ENCODE data around the gene RNF17. TPM values are rescaled to one million over a fixed set of nuclear protein-coding genes. Genes with fewer than 3 reads are reported as not detected.

The RNF17 gene
- total RNA-seq, 1 experiment from 2014 or later = not detected

GRCh38 chr13:24738366-24738847, 25.6 kb upstream of the RNF17 start:
- H3K27ac ChIP-seq (ENCODE audit: low read depth, low read length) = no peak overlapping the region
- ChIA-PET RAD21 (ENCODE audit: low non-redundant PET in 1 of 2, low total read pairs in 2 of 2, uncharacterized antibody in 2 of 2, unreplicated experiment in 2 of 2) (interaction anchor here in 1 of 2 experiments (0.5 kb wide), 1 partner anchor 258 kb away, joined by 5 read pairs; no protein-coding TSS in a partner anchor), POLR2A (no interaction called here), CTCF (no interaction called here)
- DNase-seq (ENCODE audit: low read depth, low spot score) (no peak), ATAC-seq (no peak)
- no peak overlapping the region for H2AFZ ChIP-seq (ENCODE audit: low read depth, low read length, poor library complexity, severe bottlenecking)
- H3K9me3 ChIP-seq (ENCODE audit: control insufficient read depth in 1 of 2, insufficient read depth in 1 of 2, low read depth in 1 of 2, low read length in 2 of 2) = no peaks in the 10 kb centered on the region
- H4K20me1 ChIP-seq (ENCODE audit: insufficient read depth) = no peaks in the 10 kb centered on the region
- TF ChIP-seq POLR2A (IDR thresholded peaks at IDR 0.05; ENCODE audit: borderline replicate concordance, extremely low read depth, insufficient read depth, insufficient read length) = no peak
- no peaks in the 10 kb centered on the region for H3K36me3 ChIP-seq (ENCODE audit: control insufficient read depth in 1 of 2, insufficient read depth in 2 of 2, low read length in 2 of 2)
- H3K4me1 ChIP-seq (ENCODE audit: control insufficient read depth in 1 of 2, insufficient read depth in 2 of 2, low read length in 2 of 2) = peaks cover 0 to 7% of the 10 kb centered on the region in 2 experiments; a peak in 1 of 4 replicates
- H3K9me2 ChIP-seq (ENCODE audit: insufficient read depth) = no peaks in the 10 kb centered on the region
- BruUV-seq (replicated peaks) = no TSS peak
- no peak overlapping the region for H3K4me2 ChIP-seq (ENCODE audit: low read length)
- no peaks in the 10 kb centered on the region for H3K27me3 ChIP-seq (ENCODE audit: insufficient read depth, low read length)
- no peaks in the 10 kb centered on the region for H3K79me2 ChIP-seq (ENCODE audit: insufficient read depth, low read length)
- intact Hi-C loops (cut with micrococcal nuclease) = no loop called here
- no peak overlapping the region for H3K4me3 ChIP-seq (replicated peaks in 1 of 2; ENCODE audit: low read depth in 1 of 2, low read length in 2 of 2)
- H3K9ac ChIP-seq (ENCODE audit: low read length) = no peak overlapping the region

GRCh38 chr13:24740014-24740890, 23.7 kb upstream of the RNF17 start:
- no peak for TF ChIP-seq ZFX (IDR thresholded peaks at IDR 0.05)
- no peak for TF ChIP-seq EZH2 (IDR thresholded peaks at IDR 0.05)
- no peak for TF ChIP-seq POLR2AphosphoS5 (IDR thresholded peaks at IDR 0.05; ENCODE audit: low read depth, low read length)
- TF ChIP-seq YY1 (IDR thresholded peaks at IDR 0.05; ENCODE audit: extremely low read depth, insufficient replicate concordance, low read depth, low read length) = no peak
- TF ChIP-seq SIN3A (IDR thresholded peaks at IDR 0.05; ENCODE audit: low read depth) = no peak
- no peak for TF ChIP-seq SRF (IDR thresholded peaks at IDR 0.05; ENCODE audit: low read depth)
- no peak for TF ChIP-seq TCF7L2 (IDR thresholded peaks at IDR 0.05; ENCODE audit: borderline replicate concordance, extremely low read depth, insufficient read depth, insufficient read length)
- TF ChIP-seq CBX3 (IDR thresholded peaks at IDR 0.05; ENCODE audit: low read depth) = no peak
- no peak for TF ChIP-seq ZNF274 (IDR thresholded peaks at IDR 0.05; ENCODE audit: low read depth, low read length)
- TF ChIP-seq RAD21 (IDR thresholded peaks at IDR 0.05; ENCODE audit: low read depth) = no peak
- no peak for TF ChIP-seq SP1 (IDR thresholded peaks at IDR 0.05; ENCODE audit: low read depth)
- TF ChIP-seq MAX (IDR thresholded peaks at IDR 0.05) = no peak
- TF ChIP-seq EZH2phosphoT487 (IDR thresholded peaks at IDR 0.05; ENCODE audit: borderline replicate concordance) = no peak
- no peak for TF ChIP-seq POLR2A (IDR thresholded peaks at IDR 0.05; ENCODE audit: borderline replicate concordance, extremely low read depth, insufficient read depth, insufficient read length)
- no peak for TF ChIP-seq CEBPB (IDR thresholded peaks at IDR 0.05; ENCODE audit: low read depth)
- no peak for TF ChIP-seq ZBTB33 (IDR thresholded peaks at IDR 0.05; ENCODE audit: extremely low read depth, insufficient replicate concordance, low read length)
- no peak for TF ChIP-seq FOSL1 (IDR thresholded peaks at IDR 0.05; ENCODE audit: low read depth)
- Histone ChIP-seq H3K9me3 (ENCODE audit: control insufficient read depth in 1 of 2, insufficient read depth in 1 of 2, low read depth in 1 of 2, low read length in 2 of 2) (no peaks in the 10 kb centered on the region), H3K9me2 (ENCODE audit: insufficient read depth) (no peaks in the 10 kb centered on the region), H3K36me3 (ENCODE audit: control insufficient read depth in 1 of 2, insufficient read depth in 2 of 2, low read length in 2 of 2) (no peaks in the 10 kb centered on the region), H3K4me3 (replicated peaks in 1 of 2; ENCODE audit: low read depth in 1 of 2, low read length in 2 of 2) (no peak overlapping the region), H2AFZ (ENCODE audit: low read depth, low read length, poor library complexity, severe bottlenecking) (no peak overlapping the region), H4K20me1 (ENCODE audit: insufficient read depth) (no peaks in the 10 kb centered on the region), H3K4me1 (ENCODE audit: control insufficient read depth in 1 of 2, insufficient read depth in 2 of 2, low read length in 2 of 2) (peaks cover 0 to 7% of the 10 kb centered on the region in 2 experiments; a peak in 1 of 4 replicates), H3K79me2 (ENCODE audit: insufficient read depth, low read length) (no peaks in the 10 kb centered on the region), H3K9ac (ENCODE audit: low read length) (no peak overlapping the region), H3K27me3 (ENCODE audit: insufficient read depth, low read length) (no peaks in the 10 kb centered on the region), H3K27ac (ENCODE audit: low read depth, low read length) (no peak overlapping the region; the same call in 1 of the 2 replicates), H3K4me2 (ENCODE audit: low read length) (no peak overlapping the region)
- no peak for ATAC-seq
- POLR2A ChIA-PET = no interaction called here
- no peak for DNase-seq (ENCODE audit: low read depth, low spot score)
- RAD21 ChIA-PET (ENCODE audit: low non-redundant PET in 1 of 2, low total read pairs in 2 of 2, uncharacterized antibody in 2 of 2, unreplicated experiment in 2 of 2) = no interaction called here
- BruUV-seq (replicated peaks) = no TSS peak
- intact Hi-C loops (cut with micrococcal nuclease) = no loop called here
- CTCF ChIA-PET = interaction anchor here (0.7 kb wide), 1 partner anchor 15 kb away, joined by 3 read pairs; no protein-coding TSS in a partner anchor
